GM21786 (cell line): Measurements from ENCODE around the gene HEPHL1.
"Not testable (repeated sequence)": the region's sequence is repeated elsewhere in the genome, so short reads cannot be mapped to it uniquely, and the experiment has no call there.

ENCODE experiments used
- ATAC-seq: cut with Tn5 transposase; IDR thresholded peaks from one replicate; pipeline ENCODE4 v1.9.1; 2021; ENCODE audit not compliant: unreplicated experiment

The HEPHL1 gene, protein sequence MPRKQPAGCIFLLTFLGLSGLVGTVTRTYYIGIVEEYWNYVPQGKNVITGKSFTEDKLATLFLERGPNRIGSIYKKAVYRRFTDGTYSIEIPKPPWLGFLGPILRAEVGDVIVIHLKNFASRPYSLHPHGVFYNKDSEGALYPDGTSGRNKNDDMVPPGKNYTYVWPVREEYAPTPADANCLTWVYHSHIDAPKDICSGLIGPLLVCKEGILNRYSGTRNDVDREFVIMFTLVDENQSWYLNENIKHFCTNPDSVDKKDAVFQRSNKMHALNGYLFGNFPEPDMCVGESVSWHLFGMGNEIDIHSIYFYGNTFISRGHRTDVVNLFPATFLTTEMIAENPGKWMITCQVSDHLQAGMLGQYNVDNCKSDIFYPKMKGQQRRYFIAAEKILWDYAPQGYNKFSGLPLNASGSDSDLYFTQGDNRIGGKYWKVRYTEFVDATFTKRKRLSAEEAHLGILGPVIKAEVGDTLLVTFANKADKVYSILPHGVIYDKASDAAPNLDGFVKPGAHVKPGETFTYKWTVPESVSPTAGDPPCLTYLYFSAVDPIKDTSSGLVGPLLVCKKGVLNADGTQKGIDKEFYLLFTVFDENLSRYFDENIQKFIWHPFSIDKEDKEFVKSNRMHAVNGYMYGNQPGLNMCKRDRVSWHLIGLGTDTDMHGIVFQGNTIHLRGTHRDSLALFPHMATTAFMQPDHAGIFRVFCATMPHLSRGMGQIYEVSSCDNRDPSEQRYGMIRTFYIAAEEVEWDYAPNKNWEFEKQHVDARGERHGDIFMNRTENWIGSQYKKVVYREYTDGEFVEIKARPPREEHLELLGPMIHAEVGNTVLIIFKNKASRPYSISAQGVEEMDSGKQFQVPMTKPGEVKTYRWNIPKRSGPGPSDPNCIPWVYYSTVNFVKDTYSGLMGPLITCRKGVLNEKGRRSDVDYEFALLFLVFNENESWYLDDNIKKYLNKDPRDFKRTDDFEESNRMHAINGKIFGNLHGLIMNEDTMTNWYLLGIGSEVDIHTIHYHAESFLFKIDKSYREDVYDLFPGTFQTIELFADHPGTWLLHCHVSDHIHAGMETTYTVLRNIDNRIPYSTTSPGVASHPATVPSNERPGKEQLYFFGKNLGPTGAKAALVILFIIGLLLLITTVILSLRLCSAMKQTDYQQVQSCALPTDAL

GRCh38 chr11:94020777-94021481 lies at the start of gene HEPHL1:
TSS of gene HEPHL1 (plus strand) at chr11:94021354. CDS start at chr11:94021369, 15 bp downstream.
- no peak for ATAC-seq

GRCh38 chr11:93972790-93973189 lies 48.4 kb upstream of the HEPHL1 start:
- no peak for ATAC-seq

DNA sequence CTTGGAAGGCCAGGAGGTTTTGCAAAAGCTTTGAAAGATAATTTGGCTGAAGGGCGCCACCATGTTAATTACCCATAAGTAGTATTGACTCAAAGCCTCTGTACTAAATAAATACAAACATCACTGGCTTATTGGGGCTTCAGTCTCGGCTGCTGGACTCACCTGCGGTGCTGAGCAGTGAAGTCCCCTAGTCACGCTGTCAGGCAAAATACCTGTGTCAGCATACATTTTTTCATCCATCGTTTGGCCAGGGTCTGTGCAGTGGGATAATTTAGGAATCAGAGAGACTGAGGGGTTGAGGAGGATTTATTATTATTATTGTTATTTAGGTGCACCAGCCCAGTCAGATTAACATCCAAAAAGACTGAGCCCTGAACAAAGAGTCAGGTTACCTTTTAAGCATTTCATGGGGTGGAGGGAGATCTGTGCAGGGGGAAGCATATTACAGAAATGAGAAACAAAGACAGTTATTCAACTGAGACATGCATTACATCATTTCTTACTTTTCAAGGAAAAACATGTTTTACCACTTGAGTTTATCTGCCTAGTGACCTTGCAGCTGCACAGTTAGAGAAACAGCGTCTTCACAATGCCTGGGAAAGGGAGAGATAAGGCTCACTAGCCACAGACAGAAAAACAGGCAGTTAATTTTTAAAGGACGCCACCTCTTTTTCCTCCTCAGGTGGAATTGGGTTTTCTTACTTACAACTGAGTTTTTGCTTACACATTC lies 47.7 kb upstream of the HEPHL1 start:
- not testable (repeated sequence) for ATAC-seq

DNA sequence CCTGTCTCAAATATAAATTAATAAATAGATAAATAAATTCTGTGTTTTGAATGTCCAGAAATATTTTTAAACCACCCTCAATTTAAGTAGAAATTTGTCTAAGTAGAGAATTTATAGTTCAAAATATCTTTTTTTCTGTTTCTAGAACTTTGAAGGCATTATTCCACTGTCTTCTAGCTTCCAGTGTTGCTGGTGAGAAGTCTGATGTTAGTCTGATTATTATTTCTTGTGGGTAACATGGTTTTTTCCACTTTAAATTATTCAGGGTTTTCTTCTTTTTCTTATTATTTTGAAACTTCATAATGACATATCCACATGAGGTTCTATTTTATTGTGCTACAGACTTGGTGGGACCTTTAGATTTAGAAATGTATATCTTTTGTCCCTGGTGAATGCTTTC lies 46.4 kb upstream of the HEPHL1 start:
- ATAC-seq: no peak

- not testable (repeated sequence) for ATAC-seq
These were observed 44.4 kb upstream of the HEPHL1 start for GRCh38 chr11:93976577-93977254.

GRCh38 chr11:93983542-93984195 lies 37.5 kb upstream of the HEPHL1 start:
- ATAC-seq: no peak

DNA sequence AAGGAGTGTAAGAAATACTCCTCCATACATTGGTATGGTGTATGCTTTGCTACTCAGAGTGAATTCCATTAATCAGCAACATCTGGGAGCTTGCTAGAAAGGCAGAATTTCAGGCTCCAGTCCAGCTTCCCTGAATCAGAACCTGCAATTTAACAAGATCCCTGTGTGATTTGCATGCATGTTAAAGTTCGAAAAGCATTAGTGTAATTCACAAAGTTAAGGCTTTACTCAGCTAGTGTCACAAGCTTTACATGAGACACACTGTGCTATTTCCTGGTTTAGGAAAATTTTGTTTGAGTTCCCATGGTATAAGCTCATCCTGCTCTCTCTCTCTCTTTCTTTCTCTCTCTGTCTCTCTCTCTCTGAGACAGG lies 37.0 kb upstream of the HEPHL1 start:
- ATAC-seq: no peak

- ATAC-seq: no peak
These were observed 36.2 kb upstream of the HEPHL1 start for GRCh38 chr11:93984936-93985335.

DNA sequence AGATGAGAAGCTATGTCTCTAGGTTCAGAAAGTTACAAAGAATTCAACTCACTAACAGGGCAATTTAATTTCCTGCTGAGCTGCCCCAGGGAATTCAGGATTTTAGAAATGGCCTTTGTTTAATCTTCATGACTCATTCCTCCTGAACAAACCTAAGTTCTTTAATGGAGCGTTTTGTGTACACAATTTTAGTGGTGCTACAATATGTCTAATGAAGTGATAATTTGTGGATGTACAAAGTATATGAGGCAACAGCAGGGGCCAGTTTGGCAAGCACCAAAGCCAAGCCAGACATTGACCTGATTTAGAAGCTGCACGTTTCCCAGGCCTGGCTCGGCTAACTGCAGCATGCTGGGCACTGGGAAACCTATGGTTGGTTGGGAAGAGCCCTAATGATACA lies 34.4 kb upstream of the HEPHL1 start:
- ATAC-seq: no peak

- ATAC-seq: no peak
These were observed 32.7 kb upstream of the HEPHL1 start for GRCh38 chr11:93988455-93988854.

DNA sequence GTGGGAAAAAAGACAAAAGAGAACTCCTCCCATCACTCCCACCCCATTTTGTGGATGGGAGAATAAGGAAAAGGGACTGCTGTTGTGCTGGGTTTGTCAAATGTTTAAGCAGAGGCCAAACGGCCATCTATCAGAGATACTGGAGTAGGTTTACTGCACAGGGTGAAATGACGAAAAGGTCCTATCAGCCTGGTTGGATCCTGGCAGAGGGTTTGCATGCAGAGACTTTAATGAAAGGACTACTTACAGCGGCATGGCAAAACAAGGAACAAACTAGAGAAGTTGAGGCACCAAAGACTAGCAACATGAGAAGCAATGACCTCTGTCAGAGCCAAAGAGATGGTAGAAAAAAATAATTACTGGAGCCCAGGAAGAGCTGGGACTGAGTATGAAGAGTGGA lies 32.2 kb upstream of the HEPHL1 start:
- no peak for ATAC-seq

DNA sequence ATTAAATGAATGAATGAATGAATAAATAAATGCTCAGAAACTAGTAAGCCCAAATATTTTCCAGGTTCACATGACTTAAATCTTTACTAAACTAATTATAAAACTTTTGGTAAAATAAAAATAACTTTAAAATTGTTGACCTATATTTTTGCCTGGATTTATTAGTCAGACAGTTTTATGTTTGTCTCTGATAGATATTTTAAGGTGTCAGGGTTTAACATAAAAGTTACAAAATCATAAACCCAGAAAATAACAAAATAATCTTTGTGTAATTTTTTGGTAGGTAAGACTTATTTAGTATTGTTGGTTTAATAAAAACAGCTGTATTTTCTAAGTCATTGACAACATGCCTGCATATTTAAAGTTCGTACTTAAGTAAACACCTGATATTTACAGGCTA lies 27.4 kb upstream of the HEPHL1 start:
- no peak for ATAC-seq

- ATAC-seq: no peak
These were observed 23.4 kb upstream of the HEPHL1 start for GRCh38 chr11:93997741-93998140.

DNA sequence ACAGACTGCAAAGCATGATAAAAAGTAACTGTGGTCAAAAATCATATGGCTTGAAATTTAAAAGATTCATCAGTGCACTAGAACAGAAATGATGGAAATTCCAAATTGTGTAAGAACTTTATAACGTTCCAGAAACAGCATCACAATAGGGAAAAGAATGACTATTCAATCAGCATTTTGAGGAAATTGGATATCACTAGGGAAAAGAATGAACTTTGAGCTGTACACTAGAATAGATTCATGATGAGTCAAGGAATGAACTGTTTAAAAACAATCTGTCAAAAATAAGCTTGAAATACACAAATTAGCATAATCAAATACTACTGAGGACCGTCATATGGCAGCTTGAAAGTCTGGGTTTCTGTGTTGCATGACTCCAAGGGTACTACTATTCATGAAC lies 20.5 kb upstream of the HEPHL1 start:
- no peak for ATAC-seq

- ATAC-seq: no peak
These were observed 18.9 kb upstream of the HEPHL1 start for GRCh38 chr11:94002226-94002625.

- no peak for ATAC-seq
These were observed 13.7 kb upstream of the HEPHL1 start for GRCh38 chr11:94007426-94007825.

- no peak for ATAC-seq
These were observed 13.2 kb upstream of the HEPHL1 start for GRCh38 chr11:94007906-94008305.

GRCh38 chr11:94010136-94010535 lies 11.0 kb upstream of the HEPHL1 start:
- no peak for ATAC-seq

DNA sequence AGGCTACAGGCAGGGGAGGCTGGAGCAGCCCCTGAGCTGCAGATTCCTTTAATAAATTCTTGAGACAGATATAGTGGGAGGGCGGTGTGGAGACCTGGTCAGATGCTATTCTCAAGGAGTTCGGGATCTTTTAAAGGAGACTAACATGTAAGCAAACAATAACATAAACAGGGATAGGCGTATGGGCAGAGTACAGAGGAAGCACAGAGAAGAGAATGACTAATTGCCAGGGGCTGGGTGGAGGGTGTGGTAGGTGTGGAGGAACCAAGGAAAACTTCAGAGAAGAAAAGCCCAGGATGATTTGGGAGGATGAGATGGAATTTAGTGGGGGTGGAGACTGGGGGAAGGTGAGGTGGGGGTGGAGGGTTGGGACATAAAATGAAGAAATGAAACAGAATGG lies 9.7 kb upstream of the HEPHL1 start:
- ATAC-seq: no peak
